ENCODE measurements around the gene NR1D1. TPM values are rescaled to one million over a fixed set of nuclear protein-coding genes. Genes with fewer than 3 reads are reported as not detected.
A peak's percentile ranks its signal among the peaks of the same experiment; 100 is the strongest.

The NR1D1 gene
- total RNA-seq, 2 experiments from 2014 or later = 6.7 to 7.3 TPM

GRCh38 chr17:40095351-40095943 lies 4.9 kb downstream of the NR1D1 start:
- ChIA-PET POLR2A (interaction anchor here (1.0 kb wide), 2 partner anchors 44 to 124 kb away, joined by 3 read pairs; partner anchors contain the start of gene WIPF2), CTCF (interaction anchor here (0.7 to 9.3 kb wide), 7 partner anchors 9 to 95 kb away, joined by 3 to 159 read pairs (median 4); no protein-coding TSS in a partner anchor)
- no peaks in the 10 kb centered on the region for H3K9me3 Mint-ChIP-seq
- H3K36me3 Mint-ChIP-seq = peaks cover 30% of the 10 kb centered on the region
- H3K27me3 Mint-ChIP-seq = no peaks in the 10 kb centered on the region
- DNase-seq = no peak
- peak overlapping the region; percentile 88 for H3K4me3 Mint-ChIP-seq
- intact Hi-C loops (cut with micrococcal nuclease) = loop anchor here (5.0 kb wide), 1 partner anchor 323 kb away; no protein-coding TSS in a partner anchor
- peak overlapping the region; percentile 91 for H3K27ac Mint-ChIP-seq
- H3K4me1 Mint-ChIP-seq (ENCODE audit: low read depth) = peaks cover 63% of the 10 kb centered on the region

- intact Hi-C loops (cut with micrococcal nuclease) = loop anchor here (5.0 kb wide), 1 partner anchor 323 kb away; no protein-coding TSS in a partner anchor
- H3K27me3 Mint-ChIP-seq = no peaks in the 10 kb centered on the region
- no peak overlapping the region for H3K4me3 Mint-ChIP-seq
- POLR2A ChIA-PET = interaction anchor here (1.0 kb wide), 1 partner anchor 124 kb away, joined by 3 read pairs; the partner anchor contains the start of gene WIPF2
- no peak for DNase-seq
- CTCF ChIA-PET = interaction anchor here (0.7 to 9.3 kb wide), 6 partner anchors 9 to 57 kb away, joined by 3 to 52 read pairs (median 4); no protein-coding TSS in a partner anchor
- peaks cover 30% of the 10 kb centered on the region for H3K36me3 Mint-ChIP-seq
- peaks cover 58% of the 10 kb centered on the region for H3K4me1 Mint-ChIP-seq (ENCODE audit: low read depth)
- H3K27ac Mint-ChIP-seq = peak overlapping the region; percentile 91
- H3K9me3 Mint-ChIP-seq = no peaks in the 10 kb centered on the region
These were observed 5.5 kb downstream of the NR1D1 start for GRCh38 chr17:40094874-40095273.

GRCh38 chr17:40093580-40094201 lies 6.7 kb downstream of the NR1D1 start:
- no peak for DNase-seq
- H3K4me1 Mint-ChIP-seq (ENCODE audit: low read depth) = peaks cover 50% of the 10 kb centered on the region
- peaks cover 33% of the 10 kb centered on the region for H3K36me3 Mint-ChIP-seq
- intact Hi-C loops (cut with micrococcal nuclease) = no loop called here
- H3K4me3 Mint-ChIP-seq = no peak overlapping the region
- H3K27ac Mint-ChIP-seq = no peak overlapping the region
- no peaks in the 10 kb centered on the region for H3K27me3 Mint-ChIP-seq
- CTCF ChIA-PET = interaction anchor here (1.1 to 9.3 kb wide), 2 partner anchors 18 to 97 kb away, joined by 3 to 52 read pairs; no protein-coding TSS in a partner anchor
- POLR2A ChIA-PET = no interaction called here
- no peaks in the 10 kb centered on the region for H3K9me3 Mint-ChIP-seq

GRCh38 chr17:40093005-40093579 lies 7.3 kb downstream of the NR1D1 start:
- ChIA-PET POLR2A (no interaction called here), CTCF (interaction anchor here (1.0 to 9.3 kb wide), 3 partner anchors 18 to 98 kb away, joined by 3 to 52 read pairs (median 3); no protein-coding TSS in a partner anchor)
- Mint-ChIP-seq H3K27ac (no peak overlapping the region), H3K36me3 (peaks cover 33% of the 10 kb centered on the region), H3K4me1 (ENCODE audit: low read depth) (peaks cover 44% of the 10 kb centered on the region), H3K27me3 (no peaks in the 10 kb centered on the region), H3K9me3 (no peaks in the 10 kb centered on the region), H3K4me3 (no peak overlapping the region)
- intact Hi-C loops (cut with micrococcal nuclease) = no loop called here
- no peak for DNase-seq

- H3K27ac Mint-ChIP-seq = no peak overlapping the region
These were observed 7.8 kb downstream of the NR1D1 start for GRCh38 chr17:40092581-40092980.

GRCh38 chr17:40091691-40092397 lies 8.5 kb downstream of the NR1D1 start:
- H3K27ac Mint-ChIP-seq = no peak overlapping the region
- intact Hi-C loops (cut with micrococcal nuclease) = no loop called here
- POLR2A ChIA-PET = no interaction called here

More at GRCh38 chr17:40092581-40092980, 7.8 kb downstream of the NR1D1 start:
- ChIA-PET CTCF (interaction anchor here (1.0 to 9.3 kb wide), 2 partner anchors 17 to 19 kb away, joined by 3 to 52 read pairs; no protein-coding TSS in a partner anchor), POLR2A (no interaction called here)
- DNase-seq = no peak
- Mint-ChIP-seq H3K4me1 (ENCODE audit: low read depth) (peaks cover 39% of the 10 kb centered on the region), H3K27me3 (no peaks in the 10 kb centered on the region), H3K9me3 (no peaks in the 10 kb centered on the region), H3K36me3 (peaks cover 33% of the 10 kb centered on the region), H3K4me3 (no peak overlapping the region)
- intact Hi-C loops (cut with micrococcal nuclease) = no loop called here

GRCh38 chr17:40090237-40091119 lies 9.9 kb downstream of the NR1D1 start:
- peaks cover 24% of the 10 kb centered on the region for H3K36me3 Mint-ChIP-seq
- DNase-seq = no peak
- no peak overlapping the region for H3K27ac Mint-ChIP-seq
- H3K4me1 Mint-ChIP-seq (ENCODE audit: low read depth) = peaks cover 18% of the 10 kb centered on the region
- H3K4me3 Mint-ChIP-seq = no peak overlapping the region
- no peaks in the 10 kb centered on the region for H3K9me3 Mint-ChIP-seq
- no peaks in the 10 kb centered on the region for H3K27me3 Mint-ChIP-seq
- CTCF ChIA-PET = interaction anchor here (1.1 to 1.4 kb wide), 5 partner anchors 9 to 65 kb away, joined by 3 to 7 read pairs (median 4); no protein-coding TSS in a partner anchor
- intact Hi-C loops (cut with micrococcal nuclease) = no loop called here
- POLR2A ChIA-PET = no interaction called here

More at GRCh38 chr17:40091691-40092397, 8.5 kb downstream of the NR1D1 start:
- Mint-ChIP-seq H3K27me3 (no peaks in the 10 kb centered on the region), H3K4me3 (no peak overlapping the region), H3K9me3 (no peaks in the 10 kb centered on the region), H3K4me1 (ENCODE audit: low read depth) (peaks cover 32% of the 10 kb centered on the region), H3K36me3 (peaks cover 33% of the 10 kb centered on the region)
- no peak for DNase-seq
- CTCF ChIA-PET = interaction anchor here (1.0 to 9.3 kb wide), 2 partner anchors 16 to 20 kb away, joined by 3 to 52 read pairs; no protein-coding TSS in a partner anchor

- H3K27ac Mint-ChIP-seq = no peak overlapping the region
- H3K4me3 Mint-ChIP-seq = no peak overlapping the region
- H3K36me3 Mint-ChIP-seq = peaks cover 16% of the 10 kb centered on the region
- intact Hi-C loops (cut with micrococcal nuclease) = no loop called here
- H3K4me1 Mint-ChIP-seq (ENCODE audit: low read depth) = peaks cover 9% of the 10 kb centered on the region
- ChIA-PET POLR2A (no interaction called here), CTCF (interaction anchor here (0.6 to 1.4 kb wide), 5 partner anchors 10 to 50 kb away, joined by 3 to 7 read pairs (median 4); no protein-coding TSS in a partner anchor)
- H3K9me3 Mint-ChIP-seq = no peaks in the 10 kb centered on the region
- DNase-seq = no peak
- H3K27me3 Mint-ChIP-seq = no peaks in the 10 kb centered on the region
These were observed 11.1 kb downstream of the NR1D1 start for GRCh38 chr17:40089077-40089895.

GRCh38 chr17:40087903-40088718 lies 12.3 kb downstream of the NR1D1 start:
- ChIA-PET POLR2A (no interaction called here), CTCF (interaction anchor here (0.6 to 1.1 kb wide), 3 partner anchors 11 to 45 kb away, joined by 3 to 4 read pairs (median 4); no protein-coding TSS in a partner anchor)
- Mint-ChIP-seq H3K36me3 (peaks cover 9% of the 10 kb centered on the region), H3K27ac (no peak overlapping the region), H3K9me3 (no peaks in the 10 kb centered on the region), H3K4me1 (ENCODE audit: low read depth) (no peaks in the 10 kb centered on the region), H3K27me3 (no peaks in the 10 kb centered on the region), H3K4me3 (no peak overlapping the region)
- no peak for DNase-seq
- intact Hi-C loops (cut with micrococcal nuclease) = loop anchor here (2.0 kb wide), 1 partner anchor 33 kb away; the partner anchor contains the start of gene MED24
